NOMO-1 (cell line): ENCODE results near the gene NSDHL.
"Not testable (repeated sequence)": the region's sequence is repeated elsewhere in the genome, so short reads cannot be mapped to it uniquely, and the experiment has no call there.

ENCODE experiments used
- DNase-seq, 2 experiments: peaks; one replicate each; lab custom pipeline; 2025; ENCODE audit not compliant: unreplicated experiment in 2 of 2; lab: John Stamatoyannopoulos, UW

The NSDHL gene

DNA sequence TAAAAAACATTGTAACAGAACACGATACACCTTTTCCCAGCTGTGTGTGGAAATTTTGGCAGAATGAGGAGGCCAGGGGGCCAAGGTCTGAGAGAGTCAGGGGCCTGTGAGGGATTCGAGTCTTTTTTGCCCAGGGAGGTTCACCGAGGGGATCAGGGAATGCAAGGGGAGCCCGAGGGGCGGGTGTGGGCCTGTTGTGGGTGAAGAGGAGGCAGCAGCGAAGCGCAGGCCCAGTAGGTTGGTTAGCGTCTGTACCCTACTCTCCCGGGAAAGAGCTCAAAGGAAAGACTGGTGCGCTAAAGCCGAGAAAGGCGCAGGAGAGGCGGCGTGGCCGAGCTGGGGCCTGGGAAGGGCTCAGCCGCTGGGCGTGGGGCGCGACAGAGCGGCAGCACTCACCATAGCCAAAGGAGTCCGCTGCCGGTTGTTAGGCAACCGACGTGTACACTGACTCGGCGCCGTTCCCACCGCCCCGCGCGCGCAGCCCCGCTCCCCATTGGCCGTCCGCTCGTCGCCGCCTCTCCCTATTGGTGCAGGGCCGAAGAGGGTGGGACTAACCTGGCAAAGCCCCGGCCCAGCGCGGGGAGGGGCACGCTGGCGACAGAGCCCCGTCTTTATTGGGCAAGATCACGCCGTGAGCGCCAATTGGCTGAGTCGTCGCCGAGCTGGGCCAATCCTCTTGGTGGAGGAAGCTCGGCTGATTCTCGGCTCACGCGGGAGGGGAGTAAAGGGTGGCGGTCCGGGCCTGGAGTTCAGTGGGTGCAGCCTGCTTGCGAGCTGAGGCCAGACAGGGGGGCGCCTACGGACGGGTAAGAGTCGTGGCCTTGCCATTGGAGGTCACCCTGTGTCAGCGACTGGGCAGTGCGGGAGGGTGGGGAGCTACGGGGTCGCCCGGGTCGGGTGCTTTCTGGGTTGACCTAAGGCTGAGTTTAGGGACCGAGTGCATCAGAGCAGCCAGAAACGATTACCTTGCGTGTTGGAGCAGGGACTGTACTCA is at the start of gene NSDHL, which contains the start of gene CETN2:
TSS of gene NSDHL (plus strand) at position 752 of the 994 bp plus-strand sequence. CDS start 15,262 bp downstream, outside the sequence.
TSS of gene CETN2 (minus strand) at position 446 of the 994 bp plus-strand sequence. CDS start at position 399, 47 bp downstream.
- peak; percentile 84 to 90 for DNase-seq

DNA sequence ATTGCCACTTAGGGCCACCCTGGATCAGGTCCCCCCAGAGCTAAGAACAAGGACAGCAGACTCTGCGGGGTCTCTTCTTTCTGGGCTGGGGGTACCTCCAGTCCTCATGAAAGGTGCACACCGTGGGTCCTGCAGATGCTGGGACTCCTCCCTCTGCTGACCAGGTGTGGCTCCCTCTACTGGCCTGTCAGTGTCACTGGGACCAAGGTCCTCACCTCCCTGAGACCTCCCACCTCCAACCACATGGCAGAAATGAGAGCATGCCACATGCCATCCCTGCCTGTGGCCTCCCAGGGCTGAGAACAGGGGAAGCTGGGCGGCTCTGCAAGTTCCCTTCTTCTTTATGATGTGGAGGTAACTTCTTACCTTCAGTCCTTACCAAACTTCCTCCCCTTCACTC is 43.8 kb upstream of the NSDHL start:
- DNase-seq: not testable (repeated sequence)

DNA sequence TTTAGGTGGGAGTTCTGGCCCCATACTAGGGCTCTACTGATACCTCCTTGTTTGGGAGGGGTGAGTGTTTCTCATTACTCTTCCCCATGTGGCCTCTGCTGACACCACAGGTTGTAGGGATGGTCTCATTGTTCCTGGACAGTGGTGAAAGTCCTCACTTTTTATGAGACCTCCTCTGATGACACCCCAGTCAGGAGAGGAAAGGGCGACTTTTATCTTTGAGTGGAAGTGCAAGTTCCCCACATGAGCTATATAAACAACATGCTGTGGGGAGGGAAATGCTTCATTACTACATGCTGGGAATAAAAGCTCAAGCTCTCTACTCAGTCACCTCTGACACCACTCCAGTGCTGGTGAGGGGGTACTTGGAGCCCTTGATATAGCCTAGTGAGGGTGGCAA is 31.9 kb upstream of the NSDHL start:
- no peak for DNase-seq

DNA sequence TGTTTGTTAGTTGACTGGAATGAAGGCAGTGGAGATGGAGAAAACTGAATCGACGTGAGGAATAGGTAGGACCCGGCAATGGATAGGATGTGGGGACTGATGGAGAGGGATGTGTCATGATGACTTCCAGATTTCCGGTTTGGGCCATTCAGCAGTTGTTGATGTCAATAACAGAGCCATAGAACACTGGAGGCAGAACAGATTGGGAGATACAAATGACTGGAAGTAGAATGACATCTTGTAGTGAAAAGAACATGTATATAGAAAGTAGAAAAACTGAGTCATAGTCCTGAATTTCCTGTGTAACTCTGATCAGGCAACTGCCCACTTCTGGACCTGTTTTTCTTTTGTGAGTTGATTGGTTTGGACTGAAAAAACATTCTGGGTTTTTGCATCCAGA is 24.8 kb upstream of the NSDHL start:
- no peak for DNase-seq

DNA sequence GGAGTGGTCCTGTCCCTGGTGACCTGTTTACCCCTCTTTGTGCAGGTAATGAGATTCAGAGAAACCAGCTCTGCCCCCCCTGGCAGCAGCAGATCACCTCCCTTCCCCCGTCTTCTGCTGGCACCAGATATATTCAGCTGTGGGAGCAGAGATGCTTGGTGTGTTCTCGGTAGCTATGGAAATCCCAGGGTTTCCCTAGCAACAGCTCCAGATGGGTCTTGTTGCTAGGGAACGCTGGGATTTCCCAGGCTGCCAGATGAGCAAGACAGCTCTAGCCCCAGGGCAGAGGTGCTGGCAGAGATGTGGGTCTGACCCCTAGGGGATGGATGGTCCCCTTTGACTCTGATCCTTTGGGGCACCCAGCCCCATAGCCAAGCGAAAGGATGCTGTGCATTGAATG is 20.5 kb upstream of the NSDHL start:
- no peak for DNase-seq

DNA sequence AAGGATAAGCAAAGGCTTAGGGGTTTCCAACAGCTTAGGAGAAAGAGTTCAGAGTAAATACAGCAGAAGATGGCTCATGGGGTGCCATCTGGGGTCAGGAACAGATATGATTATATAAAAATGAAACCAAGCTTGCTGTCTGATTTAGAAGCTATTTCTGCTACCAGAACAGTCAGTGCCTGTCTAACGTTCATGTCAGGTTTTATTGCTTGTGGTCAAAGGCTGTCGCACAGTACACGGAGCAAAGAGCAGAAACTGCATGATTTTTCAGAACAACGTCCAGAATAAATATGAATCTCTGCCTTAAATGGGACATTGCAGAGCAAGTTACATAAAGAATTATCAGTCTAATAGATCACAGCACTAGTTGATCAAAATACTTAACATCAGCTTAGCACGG is 17.7 kb upstream of the NSDHL start:
- no peak for DNase-seq

DNA sequence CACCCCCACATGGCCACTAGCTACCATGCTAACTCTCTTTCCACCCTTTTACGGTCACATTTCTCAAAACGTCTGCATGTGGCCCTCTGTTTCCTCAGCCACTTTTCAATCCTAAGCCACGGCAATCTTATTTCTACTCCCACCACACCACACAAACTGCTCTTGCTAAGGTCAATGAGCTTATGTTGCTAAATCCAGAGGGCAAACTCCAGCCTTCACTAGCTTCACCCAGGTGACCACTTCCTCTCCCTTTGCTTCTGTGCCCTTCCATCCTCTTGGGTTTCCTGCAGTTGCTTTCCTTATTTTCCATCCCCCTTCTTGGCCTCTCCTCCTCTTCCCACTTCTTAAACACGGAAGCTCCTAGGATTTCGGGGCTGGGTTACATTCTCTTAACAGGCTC is 16.8 kb upstream of the NSDHL start:
- DNase-seq: no peak

DNA sequence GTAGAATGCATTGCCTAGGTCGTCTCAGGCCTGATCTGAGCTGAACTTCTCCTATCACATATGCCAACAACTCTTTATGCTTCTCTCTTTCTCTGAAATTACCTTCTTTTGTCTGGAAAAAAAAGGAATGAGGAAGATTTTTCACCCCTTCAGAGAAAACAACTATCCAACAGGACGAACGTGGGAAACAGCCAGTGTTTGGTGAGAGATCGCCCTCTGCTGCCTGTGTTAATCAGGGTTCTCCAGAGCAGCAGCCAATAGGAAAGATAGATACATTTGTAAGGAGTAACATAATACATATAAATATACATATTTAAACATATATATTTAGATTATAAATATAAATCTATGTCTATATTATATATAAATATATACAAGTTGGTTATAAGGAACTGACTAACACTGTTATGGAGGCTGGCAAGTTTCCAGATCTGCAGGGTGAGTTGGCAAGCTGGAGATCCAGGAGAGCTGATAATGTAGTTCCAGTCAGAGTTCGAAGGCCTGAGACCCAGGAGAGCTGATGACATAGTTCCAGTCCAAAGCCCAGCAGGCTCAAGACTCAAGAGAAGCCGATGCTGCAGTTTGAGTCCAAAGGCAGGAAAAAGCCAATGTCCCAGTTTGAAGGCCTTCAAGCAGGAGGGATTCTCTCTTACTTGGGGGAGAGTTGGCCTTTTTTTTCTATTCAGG is 13.6 kb upstream of the NSDHL start:
- DNase-seq: no peak

DNA sequence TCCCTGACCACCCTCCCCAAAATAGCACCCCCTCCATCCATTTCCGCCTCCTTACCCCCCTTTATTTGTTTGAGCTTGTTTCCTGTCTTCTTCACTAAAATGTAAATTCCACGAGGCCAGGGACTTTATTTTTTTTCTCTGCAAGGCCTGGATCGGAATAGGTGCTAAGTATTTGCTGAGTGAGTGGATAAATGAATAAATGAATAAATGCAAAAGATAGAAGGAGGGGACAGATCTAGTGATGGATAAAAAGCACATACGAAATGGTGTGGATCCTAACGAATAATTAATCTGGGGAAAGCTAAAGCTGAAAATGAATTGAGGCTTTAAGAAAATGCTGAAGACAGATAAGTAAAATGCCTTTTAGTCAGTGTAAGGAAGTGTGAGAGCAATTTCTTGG is 12.5 kb upstream of the NSDHL start:
- DNase-seq: no peak

DNA sequence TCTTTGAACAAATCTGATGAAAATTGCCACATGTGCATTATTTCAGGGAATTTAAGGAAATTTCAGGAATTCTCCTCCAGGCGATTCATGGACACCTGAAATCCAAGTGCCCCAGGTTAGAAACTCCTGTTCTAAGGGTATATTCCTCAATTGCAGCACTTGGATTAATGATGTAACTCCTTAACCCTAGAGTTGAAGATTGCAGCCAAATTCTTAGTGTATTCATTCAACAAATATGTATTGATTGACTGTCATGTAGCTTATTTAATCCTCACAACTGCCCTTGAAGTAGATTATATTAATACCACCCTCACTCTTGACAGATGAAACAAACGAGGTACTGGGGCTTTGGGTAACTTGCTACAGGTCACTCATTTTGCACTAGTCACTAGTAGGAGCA is 11.6 kb upstream of the NSDHL start:
- no peak for DNase-seq

DNA sequence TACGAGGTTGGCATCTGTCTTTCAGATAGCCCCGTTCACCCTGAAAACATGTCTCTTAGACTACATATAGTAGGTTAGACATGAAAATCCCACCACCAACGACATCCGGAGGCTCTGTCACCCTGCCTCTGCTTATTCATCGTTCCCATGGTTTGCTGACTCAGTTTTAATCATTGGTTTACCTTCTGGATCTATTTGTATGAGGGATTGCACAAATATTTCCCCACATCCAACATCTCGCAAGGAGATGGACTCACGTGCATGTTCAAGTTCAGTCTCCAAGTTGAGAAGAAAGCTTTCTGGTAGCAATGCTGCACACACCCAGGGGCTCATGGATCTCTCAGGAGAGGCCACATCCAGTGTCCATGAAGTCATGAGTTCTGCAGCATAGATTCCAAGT is 11.1 kb upstream of the NSDHL start:
- DNase-seq: no peak

DNA sequence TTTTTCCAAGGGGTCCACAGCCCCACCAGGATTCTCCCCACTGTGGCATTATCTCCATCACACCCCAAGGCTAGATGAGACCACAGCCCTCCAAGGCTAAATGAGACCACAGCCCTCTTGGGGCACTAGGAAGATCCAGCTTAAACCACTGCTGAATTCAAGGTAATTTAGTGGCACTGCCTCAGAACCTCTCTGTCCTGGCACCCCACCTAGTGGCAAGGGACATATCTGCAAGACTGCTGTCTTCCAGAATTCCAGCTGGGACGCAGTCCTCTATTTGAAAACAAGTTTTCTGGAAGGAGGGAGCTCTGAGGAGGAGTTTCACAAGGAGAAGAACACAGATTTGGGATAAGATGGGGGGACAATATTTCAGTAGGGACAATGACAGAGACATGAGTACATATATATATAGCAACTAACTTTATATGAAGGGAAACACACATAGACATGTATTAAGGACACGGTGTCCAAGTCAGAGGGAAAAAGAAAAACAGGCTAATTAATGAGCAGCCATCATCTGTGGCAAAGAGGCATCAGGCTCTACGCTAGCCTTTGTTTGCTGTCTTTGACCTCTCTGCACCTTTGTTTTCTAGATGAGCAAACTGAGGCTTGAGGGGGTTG is 9.6 kb upstream of the NSDHL start:
- DNase-seq: no peak

DNA sequence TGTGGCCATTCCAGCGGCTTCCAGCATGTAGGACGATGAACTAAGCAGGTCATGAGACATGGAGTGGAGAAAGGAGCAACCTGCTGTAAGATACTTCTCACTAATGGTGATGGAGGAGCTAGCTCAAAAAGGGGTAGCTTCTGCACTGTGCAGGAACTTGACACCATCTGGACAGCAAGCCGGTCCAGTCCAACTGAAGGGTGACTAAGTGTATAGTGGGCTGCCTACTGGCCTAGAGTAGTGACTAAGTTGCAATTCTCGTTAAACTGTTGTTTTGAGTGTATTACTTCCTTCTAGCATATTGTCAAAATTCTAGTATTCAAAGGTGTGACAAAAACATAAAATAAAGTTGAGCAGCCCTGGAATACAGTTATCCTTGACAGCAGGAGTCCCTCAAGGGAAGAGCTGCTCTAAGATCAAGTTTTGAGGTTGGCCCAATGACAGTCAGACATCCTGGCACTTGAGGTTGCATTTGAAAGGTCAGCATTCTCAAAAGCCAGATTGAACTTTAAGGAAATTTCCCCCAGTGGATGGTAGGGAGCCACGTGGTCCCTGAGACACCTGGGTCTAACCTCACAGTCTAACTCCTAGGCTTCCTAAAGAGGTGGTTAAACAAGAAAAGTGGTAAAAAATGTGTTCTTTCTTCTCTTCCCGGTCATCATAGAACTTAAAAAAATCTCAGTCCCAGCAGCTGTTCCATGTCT is 8.3 kb upstream of the NSDHL start:
- DNase-seq: no peak

DNA sequence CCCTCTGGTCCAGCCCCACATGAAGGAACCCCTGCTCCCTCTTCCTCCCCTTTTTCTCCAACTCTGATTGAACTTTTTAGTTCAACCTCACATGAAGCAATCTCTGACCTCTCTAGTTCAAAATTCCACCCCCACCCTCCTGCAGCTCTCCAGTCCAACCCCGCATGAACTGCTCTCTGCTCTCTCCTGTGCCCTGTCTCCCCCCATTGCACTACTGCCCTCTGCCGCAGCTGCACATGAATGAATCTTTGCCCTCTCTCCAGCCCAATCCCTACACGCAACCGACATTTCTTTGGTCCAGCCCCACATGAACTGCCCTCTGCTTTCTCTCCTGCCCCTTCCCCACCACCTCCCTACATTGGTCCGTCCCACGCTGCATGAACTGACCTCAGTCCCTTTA is 7.2 kb upstream of the NSDHL start:
- DNase-seq: no peak

DNA sequence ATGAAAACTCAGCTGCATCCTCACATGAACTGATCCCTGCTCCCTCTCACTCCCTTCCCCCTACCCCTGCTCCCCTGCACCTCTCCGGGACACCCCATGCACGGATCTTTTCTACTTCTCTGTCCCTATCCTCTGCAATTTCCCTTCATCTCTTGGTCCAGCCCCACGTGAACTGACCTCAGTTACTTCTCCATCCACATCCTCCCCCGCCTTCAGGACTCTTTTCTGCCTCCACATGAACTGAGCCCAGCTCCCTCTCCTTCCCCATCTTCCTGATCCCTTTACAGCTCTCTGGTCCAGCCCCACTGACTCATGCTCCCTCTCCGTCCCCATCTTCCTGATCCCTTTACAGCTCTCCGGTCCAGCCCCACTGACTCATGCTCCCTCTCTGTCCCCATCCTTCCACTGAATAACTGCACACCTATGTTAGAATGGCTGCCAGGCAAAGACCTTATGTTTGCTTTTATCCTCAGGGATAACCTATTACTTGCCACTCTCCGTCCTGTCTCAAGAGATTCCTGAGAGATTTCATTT is 6.0 kb upstream of the NSDHL start:
- DNase-seq: no peak

DNA sequence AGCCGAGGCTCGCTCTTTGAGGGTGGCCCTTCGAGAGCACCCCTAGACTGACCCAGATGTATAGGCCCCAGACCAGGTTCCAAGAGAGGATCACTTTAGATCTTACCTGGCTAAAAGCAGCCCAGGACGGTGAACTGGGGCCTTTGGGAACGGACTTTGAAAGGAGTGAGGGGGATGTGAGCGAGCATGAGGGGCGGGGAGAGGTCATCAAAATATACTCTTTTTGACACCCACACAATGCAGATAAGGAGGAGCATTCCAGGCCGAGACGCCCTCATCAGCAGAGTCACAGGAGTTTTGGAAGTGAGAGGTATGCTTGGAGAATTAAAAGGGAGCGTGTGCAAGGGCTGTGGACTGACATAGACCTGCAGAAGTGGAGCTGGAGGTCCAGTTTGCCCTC is 528 bp downstream of the NSDHL start:
- no peak for DNase-seq

DNA sequence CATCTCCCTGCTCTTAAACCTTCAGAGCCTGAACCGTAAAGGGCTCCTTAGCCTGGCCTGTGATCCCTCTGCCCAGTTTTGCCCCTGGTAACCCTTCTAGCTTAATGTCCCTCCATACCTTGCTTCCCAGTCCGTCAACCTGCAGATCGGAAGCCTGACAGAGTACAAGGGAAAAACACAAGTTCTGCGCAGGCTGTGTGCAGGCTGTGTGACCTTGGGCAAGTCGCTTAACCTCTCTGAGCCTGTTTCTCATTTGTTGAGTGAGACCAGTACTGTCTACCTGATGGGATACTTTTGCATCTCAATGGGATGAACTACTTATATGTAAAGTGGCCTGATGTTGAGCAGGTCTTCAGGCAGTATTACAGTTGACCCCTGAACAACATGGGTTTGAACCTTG is 1.7 kb downstream of the NSDHL start:
- no peak for DNase-seq

DNA sequence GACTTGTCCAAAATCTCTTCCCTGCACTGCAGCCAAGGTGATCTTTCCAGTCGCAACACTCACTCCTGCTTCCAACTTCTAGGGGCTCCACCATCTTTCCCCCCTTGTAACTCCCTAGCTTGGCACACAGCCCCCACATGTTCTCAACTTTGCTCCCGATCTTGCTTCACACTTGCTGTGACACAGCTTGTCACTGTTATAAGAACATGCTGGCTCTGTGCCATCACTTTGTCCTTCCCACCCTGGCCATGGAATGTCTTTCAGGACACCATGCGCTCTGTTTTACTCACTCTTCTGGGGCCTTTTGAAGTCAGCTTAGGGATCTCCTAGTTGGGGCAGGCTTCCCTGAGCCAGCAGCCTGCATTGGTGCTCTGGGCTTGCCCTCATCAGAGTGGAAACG is 2.5 kb downstream of the NSDHL start:
- DNase-seq: no peak

DNA sequence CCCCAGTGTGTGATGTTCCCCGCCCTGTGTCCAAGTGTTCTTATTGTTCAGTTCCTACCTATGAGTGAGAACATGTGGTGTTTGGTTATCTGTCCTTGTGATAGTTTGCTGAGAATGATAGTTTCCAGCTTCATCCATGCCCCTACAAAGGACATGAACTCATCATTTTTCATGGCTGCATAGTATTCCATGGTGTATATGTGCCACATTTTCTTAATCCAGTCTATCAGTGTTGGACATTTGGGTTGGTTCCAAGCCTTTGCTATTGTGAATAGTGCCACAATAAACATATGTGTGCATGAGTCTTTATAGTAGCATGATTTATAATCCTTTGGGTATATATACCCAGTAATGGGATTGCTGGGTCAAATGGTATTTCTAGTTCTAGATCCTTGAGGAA is 4.6 kb downstream of the NSDHL start:
- DNase-seq: not testable (repeated sequence)

DNA sequence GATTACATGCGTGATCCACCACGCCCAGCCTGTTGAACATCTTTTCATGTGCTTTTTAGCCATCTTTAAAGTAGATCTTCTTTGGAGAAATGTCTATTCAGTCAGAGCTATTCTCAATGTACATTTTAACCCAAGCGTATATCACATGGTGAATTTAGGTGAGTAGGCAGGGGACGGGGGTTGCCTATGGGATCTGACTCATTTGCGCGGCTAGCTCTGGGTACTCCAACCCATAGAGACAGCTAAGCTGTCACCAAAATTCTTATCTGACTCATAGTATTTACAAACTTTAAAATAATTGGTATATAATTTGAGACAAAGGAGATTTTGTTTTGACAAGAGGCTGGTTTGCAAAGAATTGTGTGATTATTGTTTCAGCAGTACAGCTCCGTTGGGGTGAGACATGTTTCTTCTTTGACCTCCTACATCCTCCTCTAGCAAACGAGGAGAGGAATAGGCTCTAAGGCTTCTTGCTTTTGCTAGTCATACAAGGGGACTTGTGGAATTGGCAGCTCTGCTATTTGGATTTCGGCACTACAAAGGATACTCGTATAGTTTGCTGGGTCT is 12.0 kb downstream of the NSDHL start:
- no peak for DNase-seq
